Fibroblast of lung (primary cell): ENCODE results near the gene TP53AIP1.
A peak's percentile ranks its signal among the peaks of the same experiment; 100 is the strongest.

Experiments
- CTCF ChIP-seq, 2 donors: IDR thresholded peaks in 1 of 2; conservative IDR thresholded peaks in 1 of 2; 1 replicate in 1 of 2; 2 replicates in 1 of 2; pipeline ENCODE4 v1.5.1; 2011 to 2012; ENCODE audit warnings: low read length in 2 of 2, control low read depth in 1 of 2, inconsistent platforms in 1 of 2, low read depth in 1 of 2, mild to moderate bottlenecking in 1 of 2
- EZH2 ChIP-seq: IDR thresholded peaks from 2 replicates; pipeline ENCODE4 v1.5.1; 2012; ENCODE audit warnings: low read length, control low read depth, mild to moderate bottlenecking; ENCODE audit errors: missing control alignments

DNA sequence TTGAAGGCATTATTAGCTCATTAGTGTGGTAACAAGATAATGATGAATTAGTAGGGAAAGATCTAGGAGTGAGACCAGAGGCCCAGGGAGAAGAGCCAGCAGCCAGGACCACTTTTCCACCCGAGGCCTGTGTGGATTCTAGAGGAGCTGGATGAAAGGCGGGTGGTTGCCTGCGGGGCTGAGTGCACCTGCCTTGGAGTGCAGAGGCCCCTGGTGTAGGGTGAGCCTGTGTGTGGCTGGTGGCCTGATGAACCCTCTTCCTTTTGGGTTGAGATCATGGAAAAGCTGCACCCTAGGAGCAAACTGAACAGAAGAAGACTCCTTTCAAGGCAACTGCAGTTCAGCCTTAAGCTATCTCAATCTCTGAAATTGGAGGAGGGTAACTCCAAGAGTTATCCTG, 5.9 kb upstream of the TP53AIP1 start:
- TF ChIP-seq CTCF (conservative IDR thresholded peaks at IDR 0.05 in 1 of 2, IDR thresholded peaks at IDR 0.05 in 1 of 2; ENCODE audit: low read depth in 1 of 2, low read length in 2 of 2) (peak; percentile 3 to 20), EZH2 (no peak)
